ENCODE measurements around the gene KRT3. TPM values are rescaled to one million over a fixed set of nuclear protein-coding genes. Genes with fewer than 3 reads are reported as not detected.

The KRT3 gene
- total RNA-seq, 1 experiment from 2014 or later = not detected

DNA sequence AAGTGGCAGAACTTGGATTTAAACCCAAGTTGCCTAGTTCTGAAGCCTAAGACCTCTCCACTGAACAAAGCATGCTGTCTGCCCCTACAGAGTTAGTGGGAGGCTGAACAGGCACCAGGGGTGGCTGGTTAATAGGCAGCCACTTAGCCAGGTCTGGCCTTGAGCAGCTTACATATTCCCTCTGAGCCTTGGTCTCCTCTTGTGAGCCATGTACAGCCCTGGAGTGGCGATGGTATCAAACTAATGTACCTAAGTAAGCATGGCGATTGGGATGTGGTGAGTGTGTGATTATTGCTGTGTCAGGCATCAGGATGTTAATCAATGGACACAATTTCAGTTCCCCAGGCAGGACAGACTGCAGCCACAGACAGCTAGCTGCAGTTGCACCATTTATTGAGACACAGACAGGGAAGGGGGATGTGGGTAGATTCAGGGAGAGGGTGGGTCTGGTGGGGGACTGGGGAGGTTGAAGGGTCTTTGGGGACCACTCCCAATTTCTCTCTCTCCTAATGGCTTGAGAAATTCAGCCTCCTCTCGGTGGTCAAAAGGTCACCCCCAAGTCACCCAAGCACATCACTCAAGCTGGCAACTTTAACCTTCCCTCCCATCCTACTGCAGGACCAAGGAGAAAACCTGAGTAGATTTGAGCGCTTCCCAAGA, 25.3 kb upstream of the KRT3 start:
- Histone ChIP-seq H3K27ac (ENCODE audit: low read depth, low read length, poor library complexity, severe bottlenecking) (no peak overlapping the region), H3K36me3 (ENCODE audit: insufficient read depth, low read length, poor library complexity, severe bottlenecking) (no peaks in the 10 kb centered on the region), H3K4me3 (ENCODE audit: low read depth, low read length, poor library complexity, severe bottlenecking) (no peak overlapping the region), H3K4me1 (ENCODE audit: insufficient read depth, low read length, poor library complexity, severe bottlenecking) (no peaks in the 10 kb centered on the region), H3K27me3 (replicated peaks; ENCODE audit: insufficient read depth, low read depth, low read length, poor library complexity) (no peaks in the 10 kb centered on the region), H3K9me3 (ENCODE audit: low read depth, low read length, poor library complexity, severe bottlenecking) (no peaks in the 10 kb centered on the region)
- intact Hi-C loops (cut with micrococcal nuclease; ENCODE audit: unreplicated experiment) = no loop called here
- ChIA-PET POLR2A (ENCODE audit: low non-redundant PET) (no interaction called here), CTCF (no interaction called here)
- no peak for DNase-seq (ENCODE audit: low spot score)
- BruUV-seq (replicated peaks) = no TSS peak
- TF ChIP-seq, protein P1, sequence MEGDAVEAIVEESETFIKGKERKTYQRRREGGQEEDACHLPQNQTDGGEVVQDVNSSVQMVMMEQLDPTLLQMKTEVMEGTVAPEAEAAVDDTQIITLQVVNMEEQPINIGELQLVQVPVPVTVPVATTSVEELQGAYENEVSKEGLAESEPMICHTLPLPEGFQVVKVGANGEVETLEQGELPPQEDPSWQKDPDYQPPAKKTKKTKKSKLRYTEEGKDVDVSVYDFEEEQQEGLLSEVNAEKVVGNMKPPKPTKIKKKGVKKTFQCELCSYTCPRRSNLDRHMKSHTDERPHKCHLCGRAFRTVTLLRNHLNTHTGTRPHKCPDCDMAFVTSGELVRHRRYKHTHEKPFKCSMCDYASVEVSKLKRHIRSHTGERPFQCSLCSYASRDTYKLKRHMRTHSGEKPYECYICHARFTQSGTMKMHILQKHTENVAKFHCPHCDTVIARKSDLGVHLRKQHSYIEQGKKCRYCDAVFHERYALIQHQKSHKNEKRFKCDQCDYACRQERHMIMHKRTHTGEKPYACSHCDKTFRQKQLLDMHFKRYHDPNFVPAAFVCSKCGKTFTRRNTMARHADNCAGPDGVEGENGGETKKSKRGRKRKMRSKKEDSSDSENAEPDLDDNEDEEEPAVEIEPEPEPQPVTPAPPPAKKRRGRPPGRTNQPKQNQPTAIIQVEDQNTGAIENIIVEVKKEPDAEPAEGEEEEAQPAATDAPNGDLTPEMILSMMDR (conservative IDR thresholded peaks at IDR 0.05; ENCODE audit: low read depth, low read length) = no peak
- no peak for TF ChIP-seq EZH2 (IDR thresholded peaks at IDR 0.05; ENCODE audit: borderline replicate concordance, low read depth, low read length, poor library complexity, severe bottlenecking)

DNA sequence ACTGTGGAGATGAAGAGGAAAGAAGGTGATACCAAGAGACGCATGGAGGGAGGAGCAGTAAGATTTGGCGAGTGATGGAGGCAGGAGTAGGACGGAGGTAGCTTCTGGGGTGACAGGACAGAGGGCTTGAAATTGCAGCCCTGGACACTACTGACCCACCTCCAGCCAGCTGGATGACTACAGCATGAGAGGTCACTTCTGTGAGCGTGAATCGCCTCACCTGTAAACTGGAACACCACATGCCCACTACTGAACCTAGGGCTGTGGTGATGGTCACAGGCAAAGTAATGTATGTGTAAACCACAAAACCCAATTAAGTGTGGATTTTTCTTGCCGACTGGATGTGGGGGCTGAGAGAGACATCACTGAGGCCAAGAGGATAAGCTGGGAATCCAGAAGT, 24.6 kb upstream of the KRT3 start:
- BruUV-seq (replicated peaks) = no TSS peak
- Histone ChIP-seq H3K36me3 (ENCODE audit: insufficient read depth, low read length, poor library complexity, severe bottlenecking) (no peaks in the 10 kb centered on the region), H3K27ac (ENCODE audit: low read depth, low read length, poor library complexity, severe bottlenecking) (no peak overlapping the region), H3K27me3 (replicated peaks; ENCODE audit: insufficient read depth, low read depth, low read length, poor library complexity) (no peaks in the 10 kb centered on the region), H3K4me1 (ENCODE audit: insufficient read depth, low read length, poor library complexity, severe bottlenecking) (no peaks in the 10 kb centered on the region), H3K4me3 (ENCODE audit: low read depth, low read length, poor library complexity, severe bottlenecking) (no peak overlapping the region), H3K9me3 (ENCODE audit: low read depth, low read length, poor library complexity, severe bottlenecking) (no peaks in the 10 kb centered on the region)
- ChIA-PET POLR2A (ENCODE audit: low non-redundant PET) (no interaction called here), CTCF (no interaction called here)
- TF ChIP-seq, protein P1 (conservative IDR thresholded peaks at IDR 0.05; ENCODE audit: low read depth, low read length) = no peak
- TF ChIP-seq EZH2 (IDR thresholded peaks at IDR 0.05; ENCODE audit: borderline replicate concordance, low read depth, low read length, poor library complexity, severe bottlenecking) = no peak
- DNase-seq (ENCODE audit: low spot score) = no peak
- intact Hi-C loops (cut with micrococcal nuclease; ENCODE audit: unreplicated experiment) = no loop called here

DNA sequence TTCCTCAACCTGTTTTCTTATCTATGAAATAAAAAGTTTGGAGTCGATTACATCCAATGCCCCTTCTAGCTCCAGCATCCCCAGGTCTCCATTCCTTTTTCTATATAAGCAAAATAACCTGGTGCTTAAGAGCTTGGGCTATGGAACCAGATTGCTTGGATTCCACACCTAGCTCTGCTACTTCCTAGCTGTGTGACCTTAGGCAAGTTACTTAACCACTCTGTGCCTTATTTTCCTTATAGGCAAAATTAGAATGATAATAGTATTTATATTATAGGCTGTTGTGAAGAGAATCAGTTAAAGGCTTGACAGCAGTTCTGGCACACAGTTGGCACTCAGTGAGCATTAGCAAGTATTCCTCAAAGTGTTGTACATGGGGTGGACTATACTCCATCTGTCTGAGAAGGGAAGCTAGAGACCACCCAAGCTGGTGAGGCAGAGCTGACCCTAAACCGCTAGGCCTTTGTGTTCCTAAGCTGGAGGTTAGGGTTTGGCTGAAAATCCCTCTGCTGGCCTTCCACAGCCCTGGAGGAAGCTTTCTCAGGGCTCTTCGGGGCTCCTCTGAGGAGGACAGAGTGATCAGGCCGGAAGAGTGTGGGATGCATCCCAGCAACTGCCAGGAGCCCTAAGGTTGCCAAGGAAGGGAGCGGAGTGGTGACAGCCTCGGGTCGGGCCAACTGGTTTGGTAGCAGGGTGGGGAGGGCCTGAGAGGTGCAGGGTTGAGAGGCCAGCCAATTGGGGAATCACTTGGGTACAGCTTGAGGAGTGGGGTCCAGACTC, 24.0 kb upstream of the KRT3 start:
- Histone ChIP-seq H3K4me3 (ENCODE audit: low read depth, low read length, poor library complexity, severe bottlenecking) (no peak overlapping the region), H3K9me3 (ENCODE audit: low read depth, low read length, poor library complexity, severe bottlenecking) (no peaks in the 10 kb centered on the region), H3K27ac (ENCODE audit: low read depth, low read length, poor library complexity, severe bottlenecking) (no peak overlapping the region), H3K4me1 (ENCODE audit: insufficient read depth, low read length, poor library complexity, severe bottlenecking) (no peaks in the 10 kb centered on the region), H3K36me3 (ENCODE audit: insufficient read depth, low read length, poor library complexity, severe bottlenecking) (no peaks in the 10 kb centered on the region), H3K27me3 (replicated peaks; ENCODE audit: insufficient read depth, low read depth, low read length, poor library complexity) (no peaks in the 10 kb centered on the region)
- no TSS peak for BruUV-seq (replicated peaks)
- intact Hi-C loops (cut with micrococcal nuclease; ENCODE audit: unreplicated experiment) = no loop called here
- ChIA-PET POLR2A (ENCODE audit: low non-redundant PET) (no interaction called here), CTCF (no interaction called here)
- no peak for DNase-seq (ENCODE audit: low spot score)
- TF ChIP-seq, protein P1 (conservative IDR thresholded peaks at IDR 0.05; ENCODE audit: low read depth, low read length) = no peak
- TF ChIP-seq EZH2 (IDR thresholded peaks at IDR 0.05; ENCODE audit: borderline replicate concordance, low read depth, low read length, poor library complexity, severe bottlenecking) = no peak
